ENCODE data around the gene ASB11. TPM values are rescaled to one million over a fixed set of nuclear protein-coding genes. Genes with fewer than 3 reads are reported as not detected.

The ASB11 gene
- total RNA-seq: under 1 TPM; 0.09 to 0.27 (median 0.17) TPM
- long read RNA-seq, donor 1: 0 reads
- long read RNA-seq, donor 2: 0 reads

GRCh38 chrX:15315509-15315908, at the start of gene ASB11:
TSS of gene ASB11 (minus strand) at chrX:15315640. CDS start at chrX:15315605, 35 bp downstream.
- no peak for TF ChIP-seq CTCF (IDR thresholded peaks at IDR 0.05)
- intact Hi-C loops (cut with DNase I, micrococcal nuclease): no loop called here
- DNase-seq: no peak

GRCh38 chrX:15359701-15360100, 44.3 kb upstream of the ASB11 start:
- Histone ChIP-seq H3K4me3 (no peak overlapping the region), H3K36me3 (ENCODE audit: low read depth) (no peaks in the 10 kb centered on the region), H3K9me3 (no peaks in the 10 kb centered on the region), H3K4me1 (ENCODE audit: low read depth) (no peaks in the 10 kb centered on the region)
- DNase-seq: no peak
- TF ChIP-seq CTCF (IDR thresholded peaks at IDR 0.05): no peak
- intact Hi-C loops (cut with DNase I, micrococcal nuclease): no loop called here
- no peak for ATAC-seq

More at GRCh38 chrX:15315509-15315908, at the start of gene ASB11:
- H3K9me3 ChIP-seq: no peaks in the 10 kb centered on the region
- no peaks in the 10 kb centered on the region for H3K36me3 ChIP-seq (ENCODE audit: low read depth)
- no peak for ATAC-seq
- no peaks in the 10 kb centered on the region for H3K4me1 ChIP-seq (ENCODE audit: low read depth)
- H3K4me3 ChIP-seq: no peak within 1 kb of the TSS

- ATAC-seq (no peak), DNase-seq (no peak)
- no peak overlapping the region for H3K4me3 ChIP-seq
- no peaks in the 10 kb centered on the region for H3K4me1 ChIP-seq (ENCODE audit: low read depth)
- H3K36me3 ChIP-seq (ENCODE audit: low read depth): no peaks in the 10 kb centered on the region
- TF ChIP-seq CTCF (IDR thresholded peaks at IDR 0.05): no peak
- no peaks in the 10 kb centered on the region for H3K9me3 ChIP-seq
- intact Hi-C loops (cut with DNase I, micrococcal nuclease): no loop called here
Measured at GRCh38 chrX:15358533-15358932, 43.1 kb upstream of the ASB11 start.

GRCh38 chrX:15356444-15356843, 41.0 kb upstream of the ASB11 start:
- Histone ChIP-seq H3K36me3 (ENCODE audit: low read depth) (no peaks in the 10 kb centered on the region), H3K9me3 (no peaks in the 10 kb centered on the region), H3K4me3 (no peak overlapping the region), H3K4me1 (ENCODE audit: low read depth) (no peaks in the 10 kb centered on the region)
- DNase-seq (no peak), ATAC-seq (no peak)
- TF ChIP-seq CTCF (IDR thresholded peaks at IDR 0.05): no peak
- intact Hi-C loops (cut with DNase I, micrococcal nuclease): no loop called here

- Histone ChIP-seq H3K4me3 (no peak overlapping the region), H3K9me3 (no peaks in the 10 kb centered on the region), H3K4me1 (ENCODE audit: low read depth) (no peaks in the 10 kb centered on the region), H3K36me3 (ENCODE audit: low read depth) (no peaks in the 10 kb centered on the region)
- intact Hi-C loops (cut with DNase I, micrococcal nuclease): no loop called here
- TF ChIP-seq CTCF (IDR thresholded peaks at IDR 0.05): no peak
- ATAC-seq (no peak), DNase-seq (no peak)
Measured at GRCh38 chrX:15350329-15350996, 35.0 kb upstream of the ASB11 start.
